ENCODE data around the gene POR. TPM values are rescaled to one million over a fixed set of nuclear protein-coding genes. Genes with fewer than 3 reads are reported as not detected.

Gene POR
- total RNA-seq, 4 donors from 2014 or later: 10.0 to 122 (median 69.2) TPM

DNA sequence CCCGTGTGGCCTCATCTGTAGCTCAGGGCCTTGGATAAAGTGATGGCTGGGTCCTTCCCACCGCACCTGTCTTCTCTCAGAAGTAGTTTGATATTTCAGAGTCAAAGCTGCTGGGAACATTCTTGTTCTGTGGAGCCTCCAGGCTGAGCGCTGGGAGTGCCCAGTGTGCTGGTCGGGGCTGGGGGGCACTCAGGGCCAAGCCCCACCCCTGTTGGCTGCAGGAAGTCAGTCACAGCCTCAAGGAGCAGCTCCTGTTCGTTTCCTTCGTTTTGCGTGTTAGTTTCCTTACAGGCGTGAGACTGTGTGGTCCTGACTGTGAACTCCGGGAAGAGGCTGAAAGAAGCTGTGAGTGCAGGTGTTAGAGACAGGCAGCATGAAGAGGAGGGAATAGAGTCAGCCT lies 33.2 kb downstream of the POR start:
- no peak for DNase-seq
- TF ChIP-seq, protein P1, sequence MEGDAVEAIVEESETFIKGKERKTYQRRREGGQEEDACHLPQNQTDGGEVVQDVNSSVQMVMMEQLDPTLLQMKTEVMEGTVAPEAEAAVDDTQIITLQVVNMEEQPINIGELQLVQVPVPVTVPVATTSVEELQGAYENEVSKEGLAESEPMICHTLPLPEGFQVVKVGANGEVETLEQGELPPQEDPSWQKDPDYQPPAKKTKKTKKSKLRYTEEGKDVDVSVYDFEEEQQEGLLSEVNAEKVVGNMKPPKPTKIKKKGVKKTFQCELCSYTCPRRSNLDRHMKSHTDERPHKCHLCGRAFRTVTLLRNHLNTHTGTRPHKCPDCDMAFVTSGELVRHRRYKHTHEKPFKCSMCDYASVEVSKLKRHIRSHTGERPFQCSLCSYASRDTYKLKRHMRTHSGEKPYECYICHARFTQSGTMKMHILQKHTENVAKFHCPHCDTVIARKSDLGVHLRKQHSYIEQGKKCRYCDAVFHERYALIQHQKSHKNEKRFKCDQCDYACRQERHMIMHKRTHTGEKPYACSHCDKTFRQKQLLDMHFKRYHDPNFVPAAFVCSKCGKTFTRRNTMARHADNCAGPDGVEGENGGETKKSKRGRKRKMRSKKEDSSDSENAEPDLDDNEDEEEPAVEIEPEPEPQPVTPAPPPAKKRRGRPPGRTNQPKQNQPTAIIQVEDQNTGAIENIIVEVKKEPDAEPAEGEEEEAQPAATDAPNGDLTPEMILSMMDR (IDR thresholded peaks at IDR 0.05): no peak
- TF ChIP-seq POLR2A (IDR thresholded peaks at IDR 0.05): no peak
- intact Hi-C loops (cut with DNase I; ENCODE audit: low total_unique reads): no loop called here
- Histone ChIP-seq H3K27ac (no peak overlapping the region), H3K36me3 (no peaks in the 10 kb centered on the region), H3K27me3 (no peaks in the 10 kb centered on the region), H3K4me3 (no peak overlapping the region), H3K9me3 (no peaks in the 10 kb centered on the region), H3K4me1 (no peaks in the 10 kb centered on the region)

DNA sequence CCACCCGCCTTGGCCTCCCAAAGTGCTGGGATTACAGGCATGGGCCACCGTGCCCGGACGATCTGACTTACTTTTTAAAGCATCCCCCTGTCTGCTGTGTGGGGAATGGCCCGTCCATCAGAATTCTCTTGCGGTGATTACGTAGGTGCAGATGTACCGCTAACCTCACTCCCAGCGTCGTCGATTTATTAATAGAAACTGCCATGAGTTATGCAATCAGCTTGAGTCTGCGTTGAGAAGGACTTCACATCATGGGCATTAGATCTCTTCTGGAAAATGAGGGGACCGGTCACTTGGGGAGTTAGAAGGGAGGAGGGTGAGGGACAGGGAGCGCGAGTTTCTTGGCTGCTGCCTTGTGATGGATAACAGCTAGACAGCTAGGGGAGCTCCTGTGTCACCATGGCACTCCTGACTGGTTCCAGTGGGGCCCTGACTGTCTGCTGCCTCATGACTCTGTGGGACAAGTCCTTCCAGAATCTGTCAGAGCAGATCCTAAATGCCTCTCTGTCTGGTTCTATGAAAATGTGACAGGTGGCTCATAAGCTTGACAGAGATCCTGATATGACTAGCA lies 35.2 kb downstream of the POR start:
- no peak for TF ChIP-seq POLR2A (IDR thresholded peaks at IDR 0.05)
- TF ChIP-seq, protein P1 (IDR thresholded peaks at IDR 0.05): no peak
- no peaks in the 10 kb centered on the region for H3K9me3 ChIP-seq
- H3K4me1 ChIP-seq: no peaks in the 10 kb centered on the region
- no peaks in the 10 kb centered on the region for H3K27me3 ChIP-seq
- H3K27ac ChIP-seq: no peak overlapping the region
- no peak for DNase-seq
- intact Hi-C loops (cut with DNase I; ENCODE audit: low total_unique reads): no loop called here
- no peak overlapping the region for H3K4me3 ChIP-seq
- H3K36me3 ChIP-seq: no peaks in the 10 kb centered on the region

DNA sequence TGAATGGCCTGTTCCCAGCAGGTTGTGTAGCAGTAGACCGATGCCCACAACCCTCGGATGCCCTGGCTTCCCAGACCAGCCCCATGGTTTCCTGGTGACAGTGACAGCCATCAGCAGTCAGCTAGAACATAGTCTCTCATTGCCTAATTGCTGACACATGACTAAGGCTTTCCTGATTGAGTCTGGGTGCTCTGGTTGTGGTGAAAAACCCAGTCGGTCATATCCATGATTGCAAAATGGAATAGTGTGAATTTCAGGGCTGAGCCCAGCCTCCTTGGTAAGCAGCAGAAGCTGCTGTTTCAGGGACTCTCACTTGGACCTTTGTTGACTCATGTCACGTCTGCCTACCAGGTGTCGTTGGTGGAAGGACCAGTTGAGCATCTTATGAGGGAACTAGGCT lies 36.6 kb downstream of the POR start:
- no peak overlapping the region for H3K27ac ChIP-seq
- intact Hi-C loops (cut with DNase I; ENCODE audit: low total_unique reads): no loop called here
- no peaks in the 10 kb centered on the region for H3K27me3 ChIP-seq
- no peaks in the 10 kb centered on the region for H3K36me3 ChIP-seq
- no peaks in the 10 kb centered on the region for H3K4me1 ChIP-seq
- no peaks in the 10 kb centered on the region for H3K9me3 ChIP-seq
- no peak overlapping the region for H3K4me3 ChIP-seq
- no peak for DNase-seq
- TF ChIP-seq POLR2A (IDR thresholded peaks at IDR 0.05): no peak
- TF ChIP-seq, protein P1 (IDR thresholded peaks at IDR 0.05): no peak

DNA sequence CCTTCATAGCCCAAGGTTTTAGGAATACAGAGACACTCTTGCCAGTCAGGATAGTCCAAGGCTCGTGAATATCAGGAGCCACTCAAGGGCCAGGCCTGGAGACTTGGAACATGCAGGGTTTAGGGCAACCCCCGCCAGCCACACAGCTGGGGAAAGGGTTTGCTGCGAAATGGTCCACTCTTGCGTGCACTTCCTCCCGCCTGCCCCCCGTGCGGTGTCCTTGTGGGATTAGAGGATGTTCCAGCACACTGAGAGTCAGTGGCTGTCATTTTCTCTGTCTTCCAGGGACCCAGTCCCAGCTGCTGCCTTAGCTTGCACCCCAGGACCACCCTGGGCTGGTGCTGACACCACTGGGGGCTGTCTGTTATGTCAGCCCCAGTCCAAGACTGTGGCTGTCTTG lies 38.5 kb downstream of the POR start:
- H3K4me3 ChIP-seq: no peak overlapping the region
- H3K27ac ChIP-seq: no peak overlapping the region
- intact Hi-C loops (cut with DNase I; ENCODE audit: low total_unique reads): no loop called here
- no peaks in the 10 kb centered on the region for H3K36me3 ChIP-seq
- TF ChIP-seq, protein P1 (IDR thresholded peaks at IDR 0.05): no peak
- no peak for TF ChIP-seq POLR2A (IDR thresholded peaks at IDR 0.05)
- no peaks in the 10 kb centered on the region for H3K27me3 ChIP-seq
- no peak for DNase-seq
- H3K4me1 ChIP-seq: no peaks in the 10 kb centered on the region
- no peaks in the 10 kb centered on the region for H3K9me3 ChIP-seq

DNA sequence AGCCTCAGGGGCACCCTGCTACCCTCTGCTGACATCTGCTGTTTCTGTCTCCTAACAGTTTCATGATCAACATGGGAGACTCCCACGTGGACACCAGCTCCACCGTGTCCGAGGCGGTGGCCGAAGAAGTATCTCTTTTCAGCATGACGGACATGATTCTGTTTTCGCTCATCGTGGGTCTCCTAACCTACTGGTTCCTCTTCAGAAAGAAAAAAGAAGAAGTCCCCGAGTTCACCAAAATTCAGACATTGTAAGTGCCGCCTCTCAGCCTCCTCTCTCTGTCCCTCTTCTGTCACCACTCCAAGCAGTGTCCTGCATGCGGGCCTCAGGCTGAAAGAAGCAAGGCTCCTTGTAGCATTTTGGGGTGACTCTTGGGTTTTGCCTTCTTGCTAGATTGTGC lies 39.0 kb downstream of the POR start:
- Histone ChIP-seq H3K4me3 (no peak overlapping the region), H3K4me1 (no peaks in the 10 kb centered on the region), H3K27ac (no peak overlapping the region), H3K9me3 (no peaks in the 10 kb centered on the region), H3K36me3 (no peaks in the 10 kb centered on the region), H3K27me3 (no peaks in the 10 kb centered on the region)
- TF ChIP-seq, protein P1 (IDR thresholded peaks at IDR 0.05): no peak
- no peak for TF ChIP-seq POLR2A (IDR thresholded peaks at IDR 0.05)
- intact Hi-C loops (cut with DNase I; ENCODE audit: low total_unique reads): no loop called here
- no peak for DNase-seq

Measured in uterus (tissue), 4 donors.